B cell (primary cell): ENCODE results near the gene MAG. TPM values are rescaled to one million over a fixed set of nuclear protein-coding genes. Genes with fewer than 3 reads are reported as not detected.

Source experiments
- ATAC-seq: fragments of 200-7000 bp; cut with Tn5 transposase; one replicate; pipeline ENCODE4 v1.10.0; 2021; ENCODE audit warnings: low read depth, mild to moderate bottlenecking, moderate number of reproducible peaks, moderate library complexity
- CTCF ChIA-PET: fragments of 350-600 bp; sonication (Branson Sonifier 250); formaldehyde crosslinking; loops from one replicate; lab custom pipeline; 2021; ENCODE audit warnings: antibody characterized with exemption, inconsistent platforms; lab: Charles Lee
- POLR2A ChIA-PET: fragments of 350-600 bp; sonication (Branson Sonifier 250); formaldehyde crosslinking; loops from one replicate; lab custom pipeline; 2021; ENCODE audit warnings: antibody characterized with exemption; lab: Charles Lee
- DNase-seq: peaks from one replicate; pipeline ENCODE4 v3.0.0; 2013
- H2AFZ ChIP-seq: 2 replicates; pipeline ENCODE4 v1.6.1; 2012; ENCODE audit warnings: mild to moderate bottlenecking, low read depth, low read length; ENCODE audit not compliant: insufficient read depth, poor library complexity, severe bottlenecking
- H3K27ac ChIP-seq, 2 donors: 1 replicate in 1 of 2; 2 replicates in 1 of 2; pipeline ENCODE4 v1.5.1; 2012 to 2013; ENCODE audit warnings: low read length in 2 of 2, mild to moderate bottlenecking in 2 of 2, moderate library complexity in 1 of 2
- H3K27me3 ChIP-seq, 4 experiments: fragments of 200-600 bp in 1 of 4; sonication (generic) in 1 of 4; replicated peaks in 1 of 4; 1 replicate in 2 of 4; 2 replicates in 2 of 4; pipeline versions ENCODE4 v1.6.1 to v1.7.0; 2013 to 2016; ENCODE audit warnings: low read length in 3 of 4, mild to moderate bottlenecking in 2 of 4, mixed read lengths in 1 of 4, moderate library complexity in 1 of 4; ENCODE audit not compliant: insufficient read depth in 4 of 4, control insufficient read depth in 3 of 4; ENCODE audit errors: control extremely low read depth in 1 of 4
- H3K36me3 ChIP-seq, 2 experiments: replicated peaks in 1 of 2; 1 replicate in 1 of 2; 2 replicates in 1 of 2; pipeline versions ENCODE4 v1.6.1 to v1.7.1; 2013; ENCODE audit warnings: low read length in 1 of 2; ENCODE audit not compliant: insufficient read depth in 2 of 2, control insufficient read depth in 1 of 2; ENCODE audit errors: control extremely low read depth in 1 of 2, extremely low read depth in 1 of 2
- H3K4me1 ChIP-seq, 2 donors: fragments of 200-600 bp in 1 of 2; sonication (generic) in 1 of 2; 1 replicate in 1 of 2; 2 replicates in 1 of 2; pipeline versions ENCODE4 v1.5.1 to v1.6.1; 2013 to 2017; ENCODE audit warnings: low read length in 2 of 2; ENCODE audit not compliant: control insufficient read depth in 2 of 2, insufficient read depth in 2 of 2
- H3K4me2 ChIP-seq: replicated peaks from 2 replicates; pipeline ENCODE3; 2012; ENCODE audit warnings: mild to moderate bottlenecking, low read depth, low read length; ENCODE audit not compliant: poor library complexity, severe bottlenecking
- H3K4me3 ChIP-seq, 5 experiments: fragments of 200-600 bp in 1 of 5; sonication (generic) in 1 of 5; 1 replicate in 3 of 5; 2 replicates in 2 of 5; pipeline versions ENCODE4 v1.5.1 to v1.7.0; 2011 to 2016; ENCODE audit warnings: low read length in 4 of 5, mild to moderate bottlenecking in 4 of 5, low read depth in 2 of 5, control low read depth in 1 of 5, moderate library complexity in 1 of 5; ENCODE audit not compliant: insufficient read depth in 1 of 5; ENCODE audit errors: control extremely low read depth in 1 of 5, extremely low read depth in 1 of 5
- H3K79me2 ChIP-seq: fragments of 200-600 bp; sonication (generic); one replicate; pipeline ENCODE4 v1.6.0; 2016; ENCODE audit warnings: low read length; ENCODE audit not compliant: control insufficient read depth, insufficient read depth
- H3K9ac ChIP-seq: fragments of 200-600 bp; sonication (generic); 2 replicates; pipeline ENCODE4 v1.6.1; 2017; ENCODE audit warnings: mild to moderate bottlenecking, low read length, moderate library complexity
- H3K9me3 ChIP-seq, 3 donors: one replicate each; pipeline versions ENCODE4 v1.6.1 to v1.7.1; 2013; ENCODE audit warnings: low read length in 2 of 3; ENCODE audit not compliant: control insufficient read depth in 2 of 3, insufficient read depth in 1 of 3; ENCODE audit errors: control extremely low read depth in 1 of 3
- H4K20me1 ChIP-seq: 2 replicates; pipeline ENCODE4 v1.6.0; 2012; ENCODE audit warnings: mild to moderate bottlenecking, low read length; ENCODE audit not compliant: insufficient read depth, control insufficient read depth, poor library complexity, severe bottlenecking
- H3K27ac Mint-ChIP-seq: one replicate; pipeline ENCODE4 v1.8.0; 2021; ENCODE audit warnings: mixed read lengths
- H3K27me3 Mint-ChIP-seq: one replicate; pipeline ENCODE4 v1.8.0; 2021; ENCODE audit warnings: mixed read lengths
- H3K4me1 Mint-ChIP-seq: one replicate; pipeline ENCODE4 v1.8.0; 2021; ENCODE audit warnings: mixed read lengths
- H3K4me3 Mint-ChIP-seq: one replicate; pipeline ENCODE4 v1.8.0; 2021; ENCODE audit warnings: mixed read lengths
- H3K9me3 Mint-ChIP-seq: one replicate; pipeline ENCODE4 v1.8.0; 2022; ENCODE audit warnings: mixed read lengths; ENCODE audit not compliant: insufficient read depth
- CTCF ChIP-seq: fragments of 200-600 bp; IDR thresholded peaks from one replicate; pipeline ENCODE4 v1.8.0; 2022; ENCODE audit warnings: antibody characterized with exemption, mild to moderate bottlenecking
- EZH2 ChIP-seq: IDR thresholded peaks from 2 replicates; pipeline ENCODE4 v1.6.1; 2012; ENCODE audit warnings: borderline replicate concordance, low read depth, mild to moderate bottlenecking, moderate library complexity, low read length; ENCODE audit not compliant: insufficient read depth, poor library complexity, severe bottlenecking
- WGBS: methylation state at CpG from one replicate; pipeline ENCODE4 v1.1.5; 2013; ENCODE audit warnings: missing lambda C conversion rate; ENCODE audit not compliant: insufficient coverage; 5-methylcytosine and 5-hydroxymethylcytosine counted together
- intact Hi-C: fragments of 100-400 bp; cut with micrococcal nuclease; formaldehyde crosslinking; loops from one replicate; pipeline ENCODE4 v1.10.0; 2022
- polyA plus RNA-seq: library from polyadenylated mRNA; depleted of rRNA; stranded (reverse); fragments of >200 nt; gene quantifications from 2 replicates; pipeline ENCODE4 v1.2.3, GENCODE V29; 2012
- total RNA-seq, 2 donors: library from RNA; stranded (reverse); fragments of 120-200 nt in 1 of 2; gene quantifications; 1 replicate in 1 of 2; 2 replicates in 1 of 2; pipeline versions ENCODE4 v1.2.3 to v1.2.4, GENCODE V29; 2013 to 2022

The MAG gene
- total and polyA plus RNA-seq, 2 donors (not counting 1 experiment from before 2014, with no cell fraction given), result 0.12 to 0.58 TPM

- H3K4me3 Mint-ChIP-seq, result no peak overlapping the region
These were observed 18.9 kb upstream of the MAG start for GRCh38 chr19:35272954-35273649.

More at GRCh38 chr19:35272954-35273649, 18.9 kb upstream of the MAG start:
- ATAC-seq (no peak), DNase-seq (no peak)
- Histone ChIP-seq H3K27ac (peak overlapping the region in 1 of 2 donors; percentile 60), H2AFZ (no peak overlapping the region), H3K27me3 (no peaks in the 10 kb centered on the region), H3K4me1 (peaks cover 25 to 34% of the 10 kb centered on the region in 2 donors), H3K4me3 (no peak overlapping the region), H3K9ac (no peak overlapping the region), H3K4me2 (no peak overlapping the region), H3K36me3 (peaks cover 0 to 62% of the 10 kb centered on the region in 2 experiments), H3K9me3 (no peaks in the 10 kb centered on the region), H3K79me2 (peaks cover 67% of the 10 kb centered on the region), H4K20me1 (peaks cover 44% of the 10 kb centered on the region)
- Mint-ChIP-seq H3K27ac (peak overlapping the region; percentile 77), H3K9me3 (no peaks in the 10 kb centered on the region), H3K27me3 (no peaks in the 10 kb centered on the region), H3K4me1 (peaks cover 43% of the 10 kb centered on the region)
- ChIA-PET POLR2A (interaction anchor here (1.4 to 1.7 kb wide), 4 partner anchors 8 to 74 kb away, joined by 3 to 20 read pairs (median 4); partner anchors contain the start of gene FFAR1), CTCF (interaction anchor here (1.1 to 2.1 kb wide), 5 partner anchors 9 to 193 kb away, joined by 3 to 5 read pairs (median 4); partner anchors contain the start of gene HAMP)
- no peak for TF ChIP-seq EZH2
- no peak for TF ChIP-seq CTCF
- intact Hi-C loops, result no loop called here
- 94% methylated on average over 6 of the region's 10 CpGs for WGBS
